ENCODE data around the gene PCDHAC2. TPM values are rescaled to one million over a fixed set of nuclear protein-coding genes. Genes with fewer than 3 reads are reported as not detected.

PCDHAC2 gene
- total and polyA plus RNA-seq, 9 of the 15 experiments (the other 6 are each of a cell fraction or from before 2014, with no cell fraction given): 0.03 TPM; not detected in 8

GRCh38 chr5:141001844-141002604 is 35.7 kb downstream of the PCDHAC2 start:
- in situ Hi-C loops (cut with MboI): no loop called here
- no peaks in the 10 kb centered on the region for H3K79me2 ChIP-seq (ENCODE audit: control insufficient read depth, insufficient read depth, low read length)
- no peaks in the 10 kb centered on the region for H4K20me1 ChIP-seq (replicated peaks; ENCODE audit: control insufficient read depth, insufficient read depth, low read length)
- no peaks in the 10 kb centered on the region for H3K36me3 ChIP-seq (ENCODE audit: control insufficient read depth, insufficient read depth, low read length)
- no TSS peak for BruUV-seq (replicated peaks)
- H3K27ac ChIP-seq (ENCODE audit: extremely low read depth, low read depth, low read length): no peak overlapping the region
- no peaks in the 10 kb centered on the region for H3K27me3 ChIP-seq (ENCODE audit: control insufficient read depth in 2 of 2, insufficient read depth in 2 of 2, low read length in 2 of 2)
- ChIA-PET CTCF (ENCODE audit: low intra/inter-chr PET ratio) (no interaction called here), POLR2A (no interaction called here)
- H3K4me3 ChIP-seq: no peak overlapping the region
- WGBS (ENCODE audit: insufficient coverage, low coverage, missing lambda C conversion rate): 0% methylated on average over 19 of the region's 19 CpGs
- H3K9me3 ChIP-seq (replicated peaks; ENCODE audit: control insufficient read depth, insufficient read depth, low read depth, low read length): no peaks in the 10 kb centered on the region
- DNase-seq (ENCODE audit: extremely low read depth in 1 of 4, low spot score in 3 of 4) (no peak), FAIRE-seq (no peak), ATAC-seq (no peak)
- H3K9ac ChIP-seq (ENCODE audit: insufficient read depth in 1 of 2, low read depth in 2 of 2, low read length in 2 of 2): no peak overlapping the region
- no peak overlapping the region for H3K4me2 ChIP-seq (ENCODE audit: insufficient read depth, low read length)
- intact Hi-C loops (cut with micrococcal nuclease): no loop called here
- no peaks in the 10 kb centered on the region; a peak in 1 of 5 replicates for H3K4me1 ChIP-seq (replicated peaks in 1 of 2; ENCODE audit: control insufficient read depth in 2 of 2, insufficient read depth in 2 of 2, low read length in 2 of 2)
- no peak for TF ChIP-seq ZNF830 (CRISPR knock-in tag; IDR thresholded peaks at IDR 0.05)
- TF ChIP-seq ZNF324 (CRISPR knock-in tag; IDR thresholded peaks at IDR 0.05): no peak
- no peak for TF ChIP-seq ZNF77 (CRISPR knock-in tag; IDR thresholded peaks at IDR 0.05)
- TF ChIP-seq MCM7 (IDR thresholded peaks at IDR 0.05): no peak
- no peak for TF ChIP-seq POLR2B (IDR thresholded peaks at IDR 0.05; ENCODE audit: low read depth, partially characterized antibody)
- TF ChIP-seq ZFP91 (CRISPR knock-in tag; IDR thresholded peaks at IDR 0.05): no peak
- H3K9me1 ChIP-seq (ENCODE audit: control insufficient read depth, insufficient read depth, low read length): no peaks in the 10 kb centered on the region
- H2AFZ ChIP-seq (ENCODE audit: low read depth, low read length): no peak overlapping the region

Measured in K562 (cell line).